HCT116 (cell line): ENCODE results near the gene SLC25A22. TPM values are rescaled to one million over a fixed set of nuclear protein-coding genes. Genes with fewer than 3 reads are reported as not detected.

ENCODE experiments used
- ATAC-seq: fragments of 200-7000 bp; cut with Tn5 transposase; 2 replicates; pipeline ENCODE4 v1.9.1; 2020; ENCODE audit warnings: mild to moderate bottlenecking, moderate library complexity
- BruUV-seq: library from RNA; stranded (reverse); fragments of 400-500 nt; replicated peaks from 2 replicates; lab custom pipeline; 2021; lab: Mats Ljungman, UMichigan
- CTCF ChIA-PET: fragments of 300-600 bp; sonication (Branson Sonifier 250); formaldehyde crosslinking; loops from one replicate; lab custom pipeline; 2021; ENCODE audit warnings: antibody characterized with exemption; lab: Charles Lee
- POLR2A ChIA-PET: fragments of 300-600, 350-600 bp; sonication (Branson Sonifier 250); formaldehyde crosslinking; loops from one replicate; lab custom pipeline; 2021; ENCODE audit warnings: antibody characterized with exemption; lab: Charles Lee
- RAD21 ChIA-PET, 2 experiments: fragments of 300-600 bp; sonication (Branson Sonifier 250); formaldehyde crosslinking; loops; one replicate each; lab custom pipeline; 2023; ENCODE audit warnings: low total read pairs in 2 of 2; ENCODE audit not compliant: uncharacterized antibody in 2 of 2, unreplicated experiment in 2 of 2, low non-redundant PET in 1 of 2; lab: Charles Lee
- DNase-seq: peaks from one replicate; pipeline ENCODE4 v3.0.0-alpha.2; 2010; ENCODE audit warnings: low read depth, low spot score
- H2AFZ ChIP-seq: fragments of 200-600 bp; shearing (Covaris generic), sonication (generic); 2 replicates; pipeline ENCODE4 v1.6.1; 2017; ENCODE audit warnings: low read depth, mixed run types, mixed read lengths, antibody characterized with exemption, low read length; ENCODE audit not compliant: poor library complexity, severe bottlenecking
- H3K27ac ChIP-seq: 2 replicates; pipeline ENCODE4 v1.5.1; 2012; ENCODE audit warnings: low read depth, low read length
- H3K27me3 ChIP-seq: fragments of 200-600 bp; sonication (generic); 2 replicates; pipeline ENCODE4 v1.6.1; 2016; ENCODE audit warnings: mixed run types, low read length, mixed read lengths; ENCODE audit not compliant: insufficient read depth
- H3K36me3 ChIP-seq, 2 experiments: fragments of 200-500 bp in 1 of 2; fragments of 200-600 bp in 1 of 2; sonication (Bioruptor generic) in 1 of 2; sonication (generic) in 1 of 2; 2 replicates each; pipeline versions ENCODE4 v1.5.1 to v1.6.1; 2014 to 2016; ENCODE audit warnings: low read length in 2 of 2, inconsistent platforms in 1 of 2, mixed read lengths in 1 of 2, mixed run types in 1 of 2; ENCODE audit not compliant: insufficient read depth in 2 of 2, control insufficient read depth in 1 of 2
- H3K4me1 ChIP-seq, 2 experiments: fragments of 200-600 bp in 1 of 2; sonication (generic) in 1 of 2; 2 replicates each; pipeline versions ENCODE4 v1.5.1 to v1.6.1; 2012 to 2017; ENCODE audit warnings: low read length in 2 of 2, inconsistent platforms in 1 of 2, mild to moderate bottlenecking in 1 of 2, mixed read lengths in 1 of 2, mixed run types in 1 of 2, moderate library complexity in 1 of 2; ENCODE audit not compliant: insufficient read depth in 2 of 2, control insufficient read depth in 1 of 2
- H3K4me2 ChIP-seq: fragments of 200-600 bp; sonication (generic); 2 replicates; pipeline ENCODE4 v1.6.1; 2017; ENCODE audit warnings: mixed run types, low read length, mixed read lengths
- H3K4me3 ChIP-seq, 2 experiments: fragments of 200-600 bp in 1 of 2; sonication (generic) in 1 of 2; replicated peaks in 1 of 2; 2 replicates each; pipeline ENCODE4 v1.5.1; 2011 to 2016; ENCODE audit warnings: low read length in 2 of 2, control low read depth in 1 of 2, low read depth in 1 of 2, mild to moderate bottlenecking in 1 of 2, mixed read lengths in 1 of 2, mixed run types in 1 of 2
- H3K79me2 ChIP-seq: fragments of 200-600 bp; sonication (generic); 2 replicates; pipeline ENCODE4 v1.6.1; 2017; ENCODE audit warnings: mild to moderate bottlenecking, mixed run types, low read length, moderate library complexity, mixed read lengths; ENCODE audit not compliant: insufficient read depth
- H3K9ac ChIP-seq: fragments of 200-600 bp; sonication (generic); 2 replicates; pipeline ENCODE4 v1.6.1; 2016; ENCODE audit warnings: low read length, mixed read lengths
- H3K9me2 ChIP-seq: fragments of 200-600 bp; sonication (generic), shearing (Covaris generic); 2 replicates; pipeline ENCODE4 v1.6.1; 2017; ENCODE audit warnings: mixed run types, mild to moderate bottlenecking, moderate library complexity; ENCODE audit not compliant: insufficient read depth
- H3K9me3 ChIP-seq, 2 experiments: fragments of 200-500 bp in 1 of 2; fragments of 200-600 bp in 1 of 2; sonication (Bioruptor generic) in 1 of 2; sonication (generic) in 1 of 2; 2 replicates each; pipeline ENCODE4 v1.6.1; 2014 to 2017; ENCODE audit warnings: low read length in 2 of 2, mixed read lengths in 2 of 2, inconsistent platforms in 1 of 2, low read depth in 1 of 2, mild to moderate bottlenecking in 1 of 2, mixed run types in 1 of 2, moderate library complexity in 1 of 2; ENCODE audit not compliant: control insufficient read depth in 1 of 2, insufficient read depth in 1 of 2
- H4K20me1 ChIP-seq: fragments of 200-600 bp; sonication (generic), shearing (Covaris generic); 2 replicates; pipeline ENCODE4 v1.6.1; 2017; ENCODE audit warnings: mixed run types, mild to moderate bottlenecking, moderate library complexity; ENCODE audit not compliant: insufficient read depth
- EZH2 ChIP-seq: fragments of 200-600 bp; sonication (generic); IDR thresholded peaks from 2 replicates; pipeline ENCODE4 v1.6.1; 2017; ENCODE audit warnings: antibody characterized with exemption, mixed run types
- EZH2phosphoT487 ChIP-seq: fragments of 200-600 bp; IDR thresholded peaks from 2 replicates; pipeline ENCODE4 v1.6.1; 2018; ENCODE audit warnings: antibody characterized with exemption, borderline replicate concordance
- POLR2A ChIP-seq: IDR thresholded peaks from 2 replicates; pipeline ENCODE4 v1.7.0; 2011; ENCODE audit warnings: borderline replicate concordance; ENCODE audit not compliant: insufficient read depth, insufficient read length; ENCODE audit errors: extremely low read depth
- SP1 ChIP-seq: IDR thresholded peaks from 2 replicates; pipeline ENCODE4 v1.6.1; 2012; ENCODE audit warnings: low read depth
- SRF ChIP-seq: IDR thresholded peaks from 2 replicates; pipeline ENCODE4 v1.6.1; 2012; ENCODE audit warnings: low read depth
- ZFX ChIP-seq: fragments of 450-650 bp; IDR thresholded peaks from 2 replicates; pipeline ENCODE4 v1.6.1; 2017
- intact Hi-C: fragments of 100-400 bp; cut with micrococcal nuclease; formaldehyde crosslinking; loops from 2 replicates; pipeline ENCODE4 v1.10.0; 2022
- total RNA-seq: library from RNA; stranded (reverse); gene quantifications from one replicate; pipeline ENCODE4 v1.2.1, GENCODE V29; 2021; ENCODE audit not compliant: unreplicated experiment
- TF ChIP-seq, protein P1 (sequence below), 3 experiments: fragments of 200-600 bp in 1 of 3; sonication (generic) in 1 of 3; IDR thresholded peaks in 2 of 3; conservative IDR thresholded peaks in 1 of 3; 2 replicates each; pipeline ENCODE4 v1.5.1; 2012 to 2017; ENCODE audit warnings: low read depth in 2 of 3, low read length in 2 of 3, antibody characterized with exemption in 1 of 3, borderline replicate concordance in 1 of 3, control low read depth in 1 of 3, mild to moderate bottlenecking in 1 of 3, mixed read lengths in 1 of 3, mixed run types in 1 of 3, moderate library complexity in 1 of 3; ENCODE audit not compliant: insufficient read depth in 1 of 3
- TF ChIP-seq, protein P2 (sequence below): IDR thresholded peaks from 2 replicates; pipeline ENCODE4 v1.6.1; 2012
- TF ChIP-seq, protein P3 (sequence below): IDR thresholded peaks from 2 replicates; pipeline ENCODE4 v1.6.1; 2011; ENCODE audit warnings: mild to moderate bottlenecking, low read length, moderate library complexity; ENCODE audit not compliant: insufficient replicate concordance; ENCODE audit errors: extremely low read depth

Gene SLC25A22
- total RNA-seq, 1 experiment from 2014 or later = 62.0 TPM

DNA sequence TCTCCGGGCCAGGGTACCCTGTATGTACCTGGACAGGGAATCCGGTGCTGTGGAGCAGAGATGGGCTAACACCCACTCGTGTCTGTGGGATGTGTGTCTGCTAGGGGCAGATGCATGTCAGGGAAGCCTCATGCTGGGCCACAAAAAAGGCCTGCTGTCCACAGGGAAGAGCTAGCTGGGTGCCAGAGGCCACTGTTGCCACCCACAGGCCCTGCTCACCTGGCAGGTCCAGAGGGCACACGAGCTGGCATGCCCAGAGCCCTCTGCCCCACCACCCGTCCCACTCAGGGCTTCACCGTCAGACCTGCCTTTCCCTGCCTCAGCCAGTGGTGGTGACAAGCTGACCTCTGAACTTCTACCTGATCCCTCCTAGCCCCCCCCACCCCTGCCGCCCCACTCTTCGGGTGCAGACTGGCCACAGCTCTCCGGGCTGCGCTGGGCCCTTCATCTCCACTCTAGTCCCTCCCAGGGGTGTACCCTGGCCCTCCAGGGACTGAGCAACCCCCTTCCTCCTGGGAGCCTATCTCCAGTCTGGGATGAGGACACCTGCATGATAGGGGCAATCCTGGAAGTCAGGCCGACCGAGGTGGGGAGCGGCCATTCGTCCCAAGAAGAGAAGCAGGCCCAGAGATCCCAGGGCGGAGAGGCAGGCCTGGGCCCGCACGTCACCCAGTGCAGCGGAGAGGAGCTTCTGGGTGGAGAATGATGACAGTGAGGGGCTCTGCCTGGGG lies 1.4 kb downstream of the SLC25A22 start (continued):
- TF ChIP-seq SRF (no peak), ZFX (no peak), EZH2 (no peak)
- TF ChIP-seq, protein P1, sequence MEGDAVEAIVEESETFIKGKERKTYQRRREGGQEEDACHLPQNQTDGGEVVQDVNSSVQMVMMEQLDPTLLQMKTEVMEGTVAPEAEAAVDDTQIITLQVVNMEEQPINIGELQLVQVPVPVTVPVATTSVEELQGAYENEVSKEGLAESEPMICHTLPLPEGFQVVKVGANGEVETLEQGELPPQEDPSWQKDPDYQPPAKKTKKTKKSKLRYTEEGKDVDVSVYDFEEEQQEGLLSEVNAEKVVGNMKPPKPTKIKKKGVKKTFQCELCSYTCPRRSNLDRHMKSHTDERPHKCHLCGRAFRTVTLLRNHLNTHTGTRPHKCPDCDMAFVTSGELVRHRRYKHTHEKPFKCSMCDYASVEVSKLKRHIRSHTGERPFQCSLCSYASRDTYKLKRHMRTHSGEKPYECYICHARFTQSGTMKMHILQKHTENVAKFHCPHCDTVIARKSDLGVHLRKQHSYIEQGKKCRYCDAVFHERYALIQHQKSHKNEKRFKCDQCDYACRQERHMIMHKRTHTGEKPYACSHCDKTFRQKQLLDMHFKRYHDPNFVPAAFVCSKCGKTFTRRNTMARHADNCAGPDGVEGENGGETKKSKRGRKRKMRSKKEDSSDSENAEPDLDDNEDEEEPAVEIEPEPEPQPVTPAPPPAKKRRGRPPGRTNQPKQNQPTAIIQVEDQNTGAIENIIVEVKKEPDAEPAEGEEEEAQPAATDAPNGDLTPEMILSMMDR (IDR thresholded peaks at IDR 0.05 in 2 of 3, conservative IDR thresholded peaks at IDR 0.05 in 1 of 3; ENCODE audit: borderline replicate concordance in 1 of 3, insufficient read depth in 1 of 3, low read depth in 2 of 3, low read length in 2 of 3) = no peak
- TF ChIP-seq, protein P2, sequence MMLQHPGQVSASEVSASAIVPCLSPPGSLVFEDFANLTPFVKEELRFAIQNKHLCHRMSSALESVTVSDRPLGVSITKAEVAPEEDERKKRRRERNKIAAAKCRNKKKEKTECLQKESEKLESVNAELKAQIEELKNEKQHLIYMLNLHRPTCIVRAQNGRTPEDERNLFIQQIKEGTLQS = no peak

DNA sequence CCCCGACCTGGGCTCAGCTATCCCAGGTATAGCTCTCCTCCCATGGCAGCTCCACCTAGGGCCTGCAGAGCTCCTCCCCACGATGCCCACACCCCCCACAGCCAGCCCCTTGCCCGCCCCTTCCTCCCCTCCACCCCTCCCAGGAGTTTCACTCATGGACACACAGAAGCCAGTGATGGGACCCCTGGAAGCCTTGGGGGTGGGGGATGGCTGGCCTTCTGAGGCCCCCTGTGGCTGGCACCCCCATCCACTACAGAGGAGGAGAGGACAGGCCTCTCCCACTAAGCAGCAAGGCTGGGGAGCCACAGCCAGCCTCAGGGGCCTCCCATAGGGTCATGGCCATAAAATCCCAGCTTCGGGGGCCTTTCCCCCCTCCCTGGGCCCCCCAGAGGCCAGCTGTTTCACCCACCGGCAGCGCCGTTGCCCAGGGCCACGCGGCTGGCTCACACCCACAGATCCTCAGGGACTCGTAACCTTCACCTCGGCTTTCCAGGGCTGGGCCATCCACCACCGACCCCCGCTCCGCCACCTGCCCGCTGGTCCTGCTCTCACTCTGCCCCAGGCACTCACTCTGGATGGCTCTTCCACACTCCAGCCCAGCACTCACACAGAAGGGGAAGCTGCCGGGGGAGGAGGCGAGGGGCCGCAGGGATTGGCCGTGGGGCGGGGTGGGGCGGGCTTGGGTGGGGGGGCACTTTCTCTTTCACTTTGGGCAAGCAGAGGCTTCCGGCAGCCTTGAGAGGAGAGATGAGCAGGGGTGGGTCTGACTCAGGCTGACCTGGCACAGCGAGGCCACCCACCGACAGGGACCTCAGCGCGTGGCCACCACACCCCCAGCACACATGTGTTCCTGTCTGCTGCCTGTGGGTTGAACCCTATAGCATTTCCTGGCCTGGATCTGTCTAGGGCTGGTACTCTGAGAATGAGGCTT lies 2.2 kb downstream of the SLC25A22 start:
- Histone ChIP-seq H3K27me3 (no peaks in the 10 kb centered on the region), H3K4me1 (peaks cover 17 to 46% of the 10 kb centered on the region in 2 experiments), H2AFZ (no peak overlapping the region), H4K20me1 (no peaks in the 10 kb centered on the region), H3K36me3 (peaks cover 0 to 4% of the 10 kb centered on the region in 2 experiments; a peak in 1 of 4 replicates), H3K9me2 (no peaks in the 10 kb centered on the region), H3K9me3 (no peaks in the 10 kb centered on the region), H3K4me3 (peak overlapping the region; percentile 86 to 92), H3K27ac (peak overlapping the region; percentile 91), H3K9ac (peak overlapping the region; percentile 94), H3K4me2 (peak overlapping the region; percentile 97), H3K79me2 (peaks cover 29% of the 10 kb centered on the region)
- CTCF ChIA-PET = interaction anchor here (0.6 to 1.7 kb wide), 4 partner anchors 12 to 156 kb away, joined by 3 to 6 read pairs (median 4); no protein-coding TSS in a partner anchor
- BruUV-seq = no TSS peak
- POLR2A ChIA-PET = interaction anchor here (0.5 to 2.9 kb wide), 8 partner anchors 10 to 183 kb away, joined by 3 to 25 read pairs (median 6); partner anchors contain the start of gene RPLP2
- ATAC-seq = peak; percentile 34
- no peak for DNase-seq
- intact Hi-C loops = loop anchor here (1.0 kb wide), 1 partner anchor 13 kb away; the partner anchor contains the start of gene RPLP2
- TF ChIP-seq, protein P3, sequence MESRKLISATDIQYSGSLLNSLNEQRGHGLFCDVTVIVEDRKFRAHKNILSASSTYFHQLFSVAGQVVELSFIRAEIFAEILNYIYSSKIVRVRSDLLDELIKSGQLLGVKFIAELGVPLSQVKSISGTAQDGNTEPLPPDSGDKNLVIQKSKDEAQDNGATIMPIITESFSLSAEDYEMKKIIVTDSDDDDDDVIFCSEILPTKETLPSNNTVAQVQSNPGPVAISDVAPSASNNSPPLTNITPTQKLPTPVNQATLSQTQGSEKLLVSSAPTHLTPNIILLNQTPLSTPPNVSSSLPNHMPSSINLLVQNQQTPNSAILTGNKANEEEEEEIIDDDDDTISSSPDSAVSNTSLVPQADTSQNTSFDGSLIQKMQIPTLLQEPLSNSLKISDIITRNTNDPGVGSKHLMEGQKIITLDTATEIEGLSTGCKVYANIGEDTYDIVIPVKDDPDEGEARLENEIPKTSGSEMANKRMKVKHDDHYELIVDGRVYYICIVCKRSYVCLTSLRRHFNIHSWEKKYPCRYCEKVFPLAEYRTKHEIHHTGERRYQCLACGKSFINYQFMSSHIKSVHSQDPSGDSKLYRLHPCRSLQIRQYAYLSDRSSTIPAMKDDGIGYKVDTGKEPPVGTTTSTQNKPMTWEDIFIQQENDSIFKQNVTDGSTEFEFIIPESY = no peak
- TF ChIP-seq EZH2phosphoT487 = no peak
- TF ChIP-seq POLR2A = peak; percentile 23
- TF ChIP-seq SP1 = no peak
- RAD21 ChIA-PET = no interaction called here
